Head of caudate nucleus (tissue), 42 donors: ENCODE results near the gene HGFAC.
A peak's percentile ranks its signal among the peaks of the same experiment; 100 is the strongest.

ENCODE experiments used
- DNase-seq, 42 donors: peaks; one replicate each; pipeline versions ENCODE4 v3.0.0 to v3.0.0-alpha.2; 2020 to 2021; ENCODE audit warnings: mixed read lengths in 7 of 42
- intact Hi-C: fragments of 100-400 bp; cut with DNase I; formaldehyde crosslinking; loops from one replicate; pipeline ENCODE4 v1.15.0; 2022

HGFAC gene

DNA sequence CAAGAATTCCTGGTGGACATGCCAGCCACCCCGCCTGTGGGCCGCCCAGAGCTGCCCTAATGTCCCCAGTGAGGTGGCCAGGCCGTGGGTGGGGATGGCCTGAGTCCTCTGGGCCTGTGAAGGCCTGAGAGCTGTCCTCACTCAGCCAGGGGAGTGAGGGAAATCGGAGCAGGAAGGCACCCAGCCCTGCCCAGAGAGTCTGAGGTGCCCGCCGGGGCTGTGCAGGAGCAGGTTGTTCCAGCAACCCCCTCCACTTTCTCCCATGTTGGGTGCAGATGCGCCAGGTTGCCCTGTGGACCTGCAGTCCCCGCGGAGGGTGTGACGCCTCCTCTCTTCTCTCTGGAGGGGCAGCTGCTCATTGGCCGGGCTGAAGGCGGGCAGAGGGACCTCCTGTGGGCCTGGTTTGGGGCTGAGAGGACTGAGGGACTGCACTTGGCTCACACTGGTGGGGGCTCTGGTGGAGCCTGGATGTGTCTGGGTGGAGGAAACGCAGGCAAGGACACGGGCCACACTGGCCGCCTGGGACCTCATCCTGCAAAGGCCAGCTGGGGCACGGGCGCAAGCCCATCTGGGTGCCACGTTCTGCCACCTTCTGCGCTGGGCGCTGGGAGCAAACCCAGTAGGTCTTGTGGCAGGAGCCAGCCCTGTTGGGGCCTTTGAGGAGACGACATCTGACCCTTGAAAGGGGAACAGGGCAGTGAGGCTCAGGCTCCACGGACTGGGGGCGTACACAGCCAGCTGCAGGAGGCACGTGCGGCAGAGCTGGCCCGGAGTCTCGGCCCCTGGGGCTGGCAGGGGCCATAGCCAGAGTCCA is 35.4 kb downstream of the HGFAC start:
- DNase-seq: no peak
- intact Hi-C loops: no loop called here

DNA sequence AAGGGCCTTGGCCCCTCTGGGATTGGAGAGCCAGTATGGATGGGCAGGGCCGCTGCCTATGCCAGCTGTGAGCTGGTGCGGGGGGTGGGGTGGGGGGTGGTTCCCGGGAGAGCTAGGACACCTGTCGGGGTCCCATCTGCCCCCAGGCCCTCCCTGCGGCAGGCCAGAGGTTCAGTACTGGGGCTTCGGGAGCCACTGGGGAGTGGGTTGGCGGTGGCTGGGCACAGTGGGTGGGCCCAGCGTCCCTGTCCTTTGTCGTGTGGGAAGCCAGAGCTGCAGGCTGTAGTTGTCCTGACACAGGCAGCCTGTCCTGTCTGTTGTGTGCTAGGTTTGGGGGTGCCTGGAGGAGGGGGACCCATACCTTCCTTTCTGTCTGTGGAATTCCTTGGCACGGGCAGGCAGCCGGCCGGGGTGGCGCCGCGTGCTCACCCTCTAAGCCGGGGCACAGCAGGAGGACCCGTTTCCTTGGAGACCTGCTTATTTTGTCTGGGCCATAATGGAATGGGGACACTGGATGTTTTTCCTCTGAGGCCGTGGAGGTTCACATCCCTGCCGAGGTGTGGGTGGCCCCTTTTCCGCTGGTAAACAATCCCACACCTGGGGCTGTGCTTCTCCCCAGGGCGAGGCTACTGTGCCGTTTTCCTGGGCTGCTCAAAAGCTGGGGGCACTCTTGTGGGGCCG is 36.1 kb downstream of the HGFAC start:
- intact Hi-C loops: no loop called here

DNA sequence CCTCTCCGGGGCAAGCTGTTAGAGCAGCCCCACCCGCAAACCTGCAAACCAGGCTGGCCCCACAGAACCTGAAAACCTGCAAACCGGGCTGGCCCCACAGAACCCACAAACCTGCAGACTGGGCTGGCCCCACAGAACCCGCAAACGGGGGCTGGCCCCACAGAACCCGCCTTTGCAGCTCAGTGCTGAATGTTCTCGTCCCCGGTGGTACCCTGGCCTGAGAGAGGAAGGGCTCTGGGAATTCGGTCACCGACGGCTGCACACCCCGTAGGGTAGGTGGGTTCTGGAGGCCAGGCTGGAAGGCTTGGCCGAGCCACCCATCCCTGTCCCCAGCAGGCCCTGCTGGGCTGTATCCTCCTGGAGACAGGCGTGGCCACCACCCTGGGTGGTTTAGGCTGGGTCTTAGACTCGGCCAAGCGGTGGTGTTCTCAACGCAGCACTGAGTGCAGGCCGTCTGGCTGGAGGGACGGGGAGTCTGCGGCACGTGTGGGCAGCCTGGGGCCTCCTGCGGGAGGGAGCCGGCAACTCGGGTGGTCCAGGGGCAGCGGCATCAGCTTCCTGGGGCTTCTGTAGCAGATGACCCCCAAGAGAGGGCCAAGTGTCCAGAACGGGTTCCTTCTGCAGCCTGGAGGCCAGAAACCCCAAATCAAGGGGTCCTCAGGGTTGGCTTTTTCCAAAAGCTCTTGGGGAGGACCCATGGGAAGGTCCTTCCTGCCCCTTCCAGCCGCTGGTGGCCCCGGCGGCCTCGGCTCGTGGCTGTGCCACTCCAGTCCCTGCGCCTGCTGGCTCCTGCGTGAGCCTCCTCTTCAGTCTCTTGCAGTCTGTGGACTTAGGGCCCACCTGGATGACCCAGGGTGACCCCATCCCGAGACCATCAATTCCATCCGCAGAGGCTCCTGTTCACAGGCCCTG is 36.9 kb downstream of the HGFAC start:
- DNase-seq: no peak
- intact Hi-C loops: no loop called here

More for the DNA sequence above, 36.1 kb downstream of the HGFAC start:
- no peak for DNase-seq

DNA sequence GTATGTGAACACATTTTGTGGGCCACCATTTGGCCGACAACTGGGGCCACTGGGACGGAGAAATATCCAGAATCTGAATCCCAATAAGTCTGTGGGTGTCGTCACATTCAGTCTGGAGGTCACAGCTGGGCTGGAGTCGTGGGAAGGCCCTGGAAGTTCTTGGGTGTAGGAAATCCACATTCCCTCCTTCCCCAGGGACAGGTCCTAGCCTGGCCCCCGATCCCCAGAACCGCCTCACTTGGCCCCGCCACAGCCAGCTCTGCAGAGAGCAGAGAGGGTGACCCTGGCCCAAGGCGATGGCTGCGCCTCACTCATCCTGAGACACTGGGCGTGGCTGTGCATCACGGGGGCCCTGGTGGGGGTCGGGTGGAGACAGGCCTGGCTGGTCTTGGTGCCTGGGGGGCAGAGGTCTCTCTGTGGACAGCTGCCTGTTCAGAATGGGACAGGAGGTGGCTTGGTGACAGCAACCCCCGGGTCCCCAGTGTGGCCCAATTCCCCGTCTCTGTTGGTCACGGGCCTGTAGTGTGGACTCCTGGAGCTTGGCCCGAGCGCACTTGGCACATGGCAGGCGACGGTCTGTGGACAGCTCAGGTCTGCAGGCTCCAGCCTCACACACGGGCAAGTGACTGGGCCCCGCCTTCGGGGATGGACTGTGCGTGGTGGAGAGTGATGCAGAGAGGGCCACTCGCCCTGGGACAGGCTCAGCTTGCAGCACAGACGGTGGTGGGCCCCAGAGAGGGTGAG is 37.8 kb downstream of the HGFAC start:
- intact Hi-C loops: no loop called here
- no peak for DNase-seq

- intact Hi-C loops: no loop called here
- peak; percentile 50 to 90 (median 79) for DNase-seq
These were observed 38.9 kb downstream of the HGFAC start for GRCh38 chr4:3480528-3481112.

- intact Hi-C loops: no loop called here
- no peak for DNase-seq
These were observed 39.4 kb downstream of the HGFAC start for GRCh38 chr4:3481113-3481531.

- intact Hi-C loops: no loop called here
- no peak for DNase-seq
These were observed 40.1 kb downstream of the HGFAC start for GRCh38 chr4:3481783-3482393.

- intact Hi-C loops: no loop called here
These were observed 40.9 kb downstream of the HGFAC start for GRCh38 chr4:3482707-3483106.

GRCh38 chr4:3483471-3483921 is 41.7 kb downstream of the HGFAC start:
- peak in 2 of 42 donors; percentile 34 to 54 for DNase-seq

More at GRCh38 chr4:3482707-3483106, 40.9 kb downstream of the HGFAC start:
- no peak for DNase-seq

DNA sequence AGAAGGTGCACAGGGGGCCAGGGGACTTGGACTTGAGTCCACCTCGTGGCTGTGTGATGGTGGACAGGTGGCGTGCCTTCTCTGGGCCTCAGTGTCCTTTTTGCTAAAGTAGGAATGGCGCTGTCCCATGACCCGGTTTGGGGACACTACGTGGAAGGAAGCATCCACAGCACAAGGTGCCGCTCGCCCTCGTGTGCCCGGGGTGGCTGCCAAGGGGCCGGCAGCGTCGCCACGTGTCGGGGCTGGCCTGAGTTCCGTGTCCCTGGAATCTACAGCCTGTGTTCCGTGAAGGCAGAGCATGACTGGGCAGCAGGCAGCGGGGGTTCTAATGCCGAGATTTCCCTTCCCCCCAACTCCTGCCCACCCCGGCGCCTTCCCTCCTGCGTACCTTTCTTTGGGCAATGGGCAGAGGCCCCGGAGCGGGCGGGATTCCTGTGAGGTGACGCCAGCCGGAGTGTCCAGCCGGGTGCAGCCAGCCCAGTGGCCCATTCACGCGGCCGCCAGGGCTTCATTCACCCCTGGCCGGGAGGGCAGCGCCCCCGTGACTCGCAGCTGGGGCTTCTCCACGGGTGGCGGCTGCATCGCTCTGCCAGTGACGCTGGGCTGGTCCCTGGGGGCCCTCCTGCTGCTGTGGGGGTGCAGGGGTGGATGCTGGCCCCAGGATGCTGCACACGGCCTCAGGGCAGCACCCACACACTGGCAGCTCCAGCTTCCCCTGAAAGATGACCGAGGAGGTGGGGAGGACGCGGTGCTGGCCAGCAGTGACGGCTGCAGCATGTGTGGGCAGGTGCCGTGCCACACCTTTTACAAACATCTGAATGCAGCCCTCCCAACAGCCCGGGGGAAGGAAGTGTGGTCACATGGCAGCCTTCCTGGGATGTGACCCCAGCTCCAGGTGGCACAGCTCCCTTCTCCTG is 42.5 kb downstream of the HGFAC start:
- DNase-seq: no peak
- intact Hi-C loops: no loop called here

More at GRCh38 chr4:3483471-3483921, 41.7 kb downstream of the HGFAC start:
- intact Hi-C loops: no loop called here

DNA sequence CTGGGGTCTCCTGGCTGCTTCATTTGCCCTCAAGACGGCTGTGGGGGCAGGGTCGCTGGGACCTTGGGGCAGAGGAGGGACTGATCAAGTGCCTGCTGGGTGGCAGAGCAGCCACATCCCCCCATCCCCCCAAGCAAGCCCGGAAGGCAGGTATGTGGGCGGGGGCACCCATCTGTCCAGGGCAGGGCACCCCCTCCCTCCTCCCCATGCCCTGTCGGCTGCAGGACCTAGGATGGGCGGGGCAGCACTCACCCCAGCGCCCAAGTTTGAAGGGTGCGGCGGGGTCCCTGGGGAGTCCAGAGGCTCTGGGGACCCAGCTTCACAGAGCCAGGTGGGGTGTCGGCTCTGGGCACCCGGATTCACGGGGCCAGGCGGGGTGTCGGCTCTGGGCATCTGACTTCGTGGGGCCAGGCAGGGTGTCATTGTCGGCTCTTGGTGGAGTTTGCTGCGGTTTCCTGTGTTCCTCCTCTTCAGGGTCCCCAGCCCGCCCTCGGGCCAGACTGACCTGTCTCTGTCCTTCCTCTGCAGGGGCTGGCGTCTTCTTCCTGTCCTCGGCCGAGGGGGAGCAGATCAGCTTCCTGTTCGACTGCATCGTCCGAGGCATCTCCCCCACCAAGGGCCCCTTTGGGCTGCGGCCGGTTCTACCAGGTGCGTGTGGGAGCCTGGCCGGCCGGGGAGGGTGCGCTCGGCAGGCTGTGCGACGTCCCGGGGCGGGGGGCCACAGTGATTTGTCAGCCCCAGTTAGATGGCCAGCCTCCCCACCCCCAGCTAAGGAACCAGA is 43.4 kb downstream of the HGFAC start:
- intact Hi-C loops: no loop called here
- DNase-seq: no peak

GRCh38 chr4:3485886-3486540 is 44.2 kb downstream of the HGFAC start:
- DNase-seq: no peak

DNA sequence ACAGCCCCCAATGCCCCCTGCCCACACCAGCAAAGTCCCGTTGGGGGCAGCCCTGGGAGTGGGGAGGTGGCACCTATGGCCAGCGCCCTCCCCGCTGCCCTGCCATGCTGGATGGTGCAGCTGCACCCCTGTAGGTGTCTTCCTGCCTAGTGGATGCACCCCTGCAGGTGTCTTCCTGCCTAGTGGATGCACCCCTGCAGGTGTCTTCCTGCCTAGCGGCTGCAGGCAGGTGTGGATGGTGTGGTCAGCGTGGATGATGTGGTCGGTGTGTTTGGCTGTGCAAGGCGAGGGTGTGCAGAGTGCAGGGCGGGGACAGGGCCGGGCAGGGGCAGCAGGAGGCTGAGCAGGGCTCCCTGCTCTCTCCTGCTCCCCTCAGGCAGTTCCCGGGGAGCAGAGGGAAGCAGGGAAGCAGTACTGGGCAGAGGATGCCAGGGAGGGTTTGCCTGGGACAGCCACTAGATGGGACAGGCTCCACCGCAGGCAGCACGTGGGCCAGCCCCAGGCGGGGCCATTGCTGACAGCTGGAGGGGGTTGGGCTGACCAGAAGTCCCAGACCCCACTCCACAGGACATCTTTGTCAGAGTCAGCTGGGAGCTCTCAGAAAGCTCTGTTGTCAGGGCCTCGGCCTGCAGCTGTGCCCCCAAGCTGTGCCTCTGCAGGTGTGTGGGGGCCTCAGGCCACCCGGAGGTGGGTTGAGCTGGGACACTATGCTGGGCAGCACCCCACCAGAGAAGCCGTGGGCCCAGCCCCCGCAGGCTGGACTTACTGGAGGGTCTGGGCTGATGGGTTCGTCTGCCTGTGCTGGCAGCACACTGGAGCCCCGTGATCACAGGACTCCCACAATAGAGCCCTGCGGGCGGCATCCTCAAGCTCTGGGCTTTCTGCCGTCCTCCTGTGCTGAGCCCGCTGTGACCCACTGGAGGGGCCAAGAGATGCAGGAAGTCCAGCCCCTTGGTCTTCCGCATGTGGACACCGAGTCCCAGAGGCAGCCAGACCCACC is 45.1 kb downstream of the HGFAC start:
- peak in 18 of 42 donors; percentile 26 to 78 (median 52) for DNase-seq
- intact Hi-C loops: no loop called here

More at GRCh38 chr4:3485886-3486540, 44.2 kb downstream of the HGFAC start:
- intact Hi-C loops: no loop called here

DNA sequence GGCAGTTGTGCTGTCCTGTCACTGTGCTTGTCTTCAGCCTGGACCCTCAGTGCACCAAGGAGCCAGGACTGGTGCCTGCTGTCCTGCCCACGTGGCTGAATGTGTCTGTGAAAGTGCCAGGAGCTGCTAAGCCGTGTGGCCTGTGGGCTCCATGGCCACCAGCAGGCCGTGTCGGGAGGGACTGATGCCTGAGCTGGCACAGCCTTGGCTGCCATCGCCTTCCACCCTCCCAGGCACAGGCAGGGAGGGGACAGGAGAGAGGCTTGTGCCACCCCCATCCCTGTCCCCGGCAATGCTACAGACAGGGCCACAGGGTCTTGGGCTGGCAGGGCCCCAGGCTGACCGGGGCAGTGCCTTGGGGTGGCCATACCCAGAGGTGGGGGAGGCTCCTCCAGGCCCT is 46.1 kb downstream of the HGFAC start:
- intact Hi-C loops: no loop called here
- peak in 1 of 42 donors; percentile 30 for DNase-seq
